GM15510 (cell line): ENCODE data around the gene TNFRSF12A.

ENCODE experiments used
- POLR2A ChIP-seq: IDR thresholded peaks from 3 replicates; pipeline ENCODE4 v1.6.1; 2011; ENCODE audit warnings: borderline replicate concordance; ENCODE audit not compliant: insufficient read length; ENCODE audit errors: extremely low read depth

TNFRSF12A gene

DNA sequence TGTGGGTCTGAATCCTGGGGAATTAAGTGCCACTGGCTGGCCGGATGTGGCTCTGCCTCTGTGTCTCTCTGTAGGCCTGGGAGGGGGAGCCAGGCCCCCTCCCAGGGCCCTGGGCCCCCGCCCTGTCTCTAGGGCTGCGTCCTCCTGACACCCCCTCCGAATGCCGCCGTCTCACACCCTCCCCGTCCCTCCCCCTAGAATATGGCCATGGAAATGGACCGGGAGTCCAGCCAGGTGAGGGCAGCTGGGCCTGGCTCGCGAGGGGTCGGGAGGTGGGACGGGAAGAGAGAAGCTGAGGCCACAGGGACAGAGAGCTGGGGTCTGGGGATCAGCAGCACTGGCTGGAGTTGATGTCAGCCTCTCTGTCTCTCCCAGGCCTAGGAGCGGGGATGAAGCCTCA lies 23.9 kb upstream of the TNFRSF12A start:
- no peak for TF ChIP-seq POLR2A

DNA sequence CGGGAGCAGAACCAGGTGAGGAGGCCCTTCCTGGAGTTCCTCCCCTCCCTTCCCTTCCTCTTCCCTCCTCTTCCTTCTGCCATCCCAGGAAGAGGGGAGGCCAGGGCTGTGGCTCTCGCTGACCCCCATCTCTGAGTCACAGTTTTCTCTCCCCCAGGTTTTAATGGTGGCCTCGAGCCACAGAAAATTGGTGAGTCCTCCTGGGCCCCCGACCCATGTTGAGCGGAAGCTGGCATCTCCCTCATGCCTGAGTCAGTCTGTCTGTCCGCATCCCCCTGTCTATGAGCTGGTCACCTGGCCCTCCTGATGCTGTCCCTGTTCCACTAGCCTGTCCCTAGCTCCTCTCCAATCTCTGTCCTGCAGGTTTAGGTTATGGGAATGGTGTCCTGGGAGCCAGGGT lies 20.2 kb upstream of the TNFRSF12A start:
- TF ChIP-seq POLR2A: no peak

DNA sequence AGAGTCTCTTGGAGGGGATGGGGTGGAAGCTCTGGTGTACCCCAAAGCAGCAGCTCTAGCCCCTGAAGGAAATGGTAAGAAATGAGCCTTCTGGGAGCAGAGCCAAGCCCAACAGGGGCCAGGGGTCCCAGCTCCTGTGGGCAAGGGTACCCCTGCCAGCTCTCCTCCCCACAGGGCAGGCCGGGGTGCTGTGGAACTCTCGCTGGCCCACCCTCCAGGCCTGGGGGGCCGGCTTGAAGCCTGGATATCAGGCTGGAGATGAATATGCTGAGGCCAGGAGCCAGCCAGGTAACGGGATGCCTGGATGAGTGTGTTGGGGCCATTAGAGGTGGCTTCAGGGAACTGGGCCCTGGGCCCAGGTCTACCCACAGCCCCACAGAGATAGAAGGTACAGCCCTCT lies 19.6 kb upstream of the TNFRSF12A start:
- no peak for TF ChIP-seq POLR2A

DNA sequence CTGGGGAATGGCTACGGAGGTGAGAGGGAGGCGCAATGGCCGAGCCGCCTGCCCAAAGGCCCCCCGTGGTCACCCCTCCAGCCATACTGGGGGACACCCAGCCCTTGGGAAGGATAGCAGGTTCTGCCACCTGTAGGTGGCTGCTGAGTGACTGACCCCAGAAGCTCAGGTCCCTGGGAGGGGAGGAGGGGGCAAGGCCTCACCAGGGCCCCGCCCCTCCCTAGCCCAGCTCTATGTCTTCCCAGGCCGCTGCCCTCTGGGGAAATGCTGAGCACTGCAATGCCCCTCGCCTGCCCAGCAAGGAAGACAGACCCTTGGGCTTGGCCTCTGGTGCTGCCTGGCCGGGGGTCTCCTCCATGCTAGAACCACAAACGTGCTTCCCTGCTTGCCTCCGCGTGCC lies 18.9 kb upstream of the TNFRSF12A start:
- no peak for TF ChIP-seq POLR2A

DNA sequence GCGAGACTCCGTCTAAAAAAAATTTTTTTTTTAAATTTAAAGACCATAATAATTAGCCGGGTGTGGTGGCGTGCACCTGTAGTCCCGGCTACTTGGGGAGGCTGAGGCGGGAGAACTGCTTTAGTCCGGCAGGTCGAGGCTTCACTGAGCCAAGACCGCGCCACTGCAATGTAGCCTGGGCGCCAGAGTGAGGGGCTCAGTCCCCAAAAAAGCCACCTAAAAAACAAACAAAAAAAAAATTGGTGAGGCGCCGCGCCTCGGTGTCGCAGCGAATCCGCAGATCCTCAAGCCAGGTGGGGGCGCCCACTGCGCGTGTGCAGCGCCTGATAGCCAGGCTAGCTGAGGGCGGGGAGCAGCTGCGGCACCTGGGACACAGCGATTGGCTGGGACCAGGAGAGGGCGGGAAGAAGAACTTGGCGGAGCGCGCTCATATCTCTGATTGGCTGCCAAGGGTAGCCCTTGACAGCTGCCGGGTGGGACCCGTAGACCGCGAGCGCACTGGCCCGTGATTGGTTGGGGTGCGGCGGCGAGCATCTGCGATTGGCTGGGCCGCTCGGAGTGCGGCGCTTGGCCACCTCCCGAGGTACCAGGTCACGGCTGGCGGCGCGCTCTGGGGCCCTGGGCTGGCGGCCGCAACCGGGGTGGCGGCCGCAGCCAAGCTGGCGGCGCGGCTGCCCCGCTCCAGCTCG lies 16.4 kb upstream of the TNFRSF12A start:
- TF ChIP-seq POLR2A: no peak

DNA sequence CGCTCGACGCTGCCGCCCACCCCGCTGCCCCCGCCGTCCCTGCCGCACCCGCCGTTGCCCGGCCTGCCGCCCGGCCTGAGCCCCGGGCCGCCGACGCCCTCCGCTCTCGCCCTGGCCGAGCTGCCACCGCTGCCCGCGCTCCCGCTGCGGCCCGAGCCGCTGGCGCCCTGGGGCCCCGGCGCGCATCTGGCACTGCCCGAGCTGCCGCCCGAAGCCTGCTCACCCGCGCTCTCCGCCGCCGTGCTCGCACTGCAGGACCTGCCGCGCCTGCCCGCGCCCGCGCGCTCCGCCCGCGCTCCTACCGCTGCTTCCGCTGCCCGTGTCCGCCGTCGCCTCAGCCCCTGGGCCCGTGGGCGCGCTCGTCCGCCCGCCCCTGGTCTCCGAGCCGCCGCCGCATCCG lies 15.8 kb upstream of the TNFRSF12A start:
- no peak for TF ChIP-seq POLR2A

DNA sequence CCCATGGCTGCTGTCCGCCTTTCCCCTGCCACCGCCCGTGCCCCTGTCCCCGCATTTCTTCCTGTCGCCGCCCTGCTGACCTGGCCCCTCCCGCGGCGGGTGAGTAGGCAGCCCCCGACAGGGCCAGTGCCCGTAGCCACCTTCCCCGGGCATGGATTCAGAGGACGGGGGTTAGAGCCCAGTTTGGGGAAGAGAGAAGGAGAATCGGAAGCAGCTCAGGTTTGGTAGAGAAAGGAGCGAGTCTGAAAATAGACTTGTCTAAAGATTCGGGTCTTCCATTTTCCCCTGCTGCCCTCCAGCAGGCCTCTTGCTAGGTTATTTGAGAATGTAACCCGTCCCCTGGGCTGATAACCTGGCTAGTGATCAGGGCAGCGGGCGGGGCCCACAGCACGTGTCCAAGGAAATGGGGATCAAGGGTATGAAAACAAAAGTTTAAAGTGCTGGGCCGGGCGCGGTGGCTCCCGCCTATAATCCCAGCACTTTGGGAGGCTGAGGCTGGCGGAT lies 15.3 kb upstream of the TNFRSF12A start:
- TF ChIP-seq POLR2A: no peak

DNA sequence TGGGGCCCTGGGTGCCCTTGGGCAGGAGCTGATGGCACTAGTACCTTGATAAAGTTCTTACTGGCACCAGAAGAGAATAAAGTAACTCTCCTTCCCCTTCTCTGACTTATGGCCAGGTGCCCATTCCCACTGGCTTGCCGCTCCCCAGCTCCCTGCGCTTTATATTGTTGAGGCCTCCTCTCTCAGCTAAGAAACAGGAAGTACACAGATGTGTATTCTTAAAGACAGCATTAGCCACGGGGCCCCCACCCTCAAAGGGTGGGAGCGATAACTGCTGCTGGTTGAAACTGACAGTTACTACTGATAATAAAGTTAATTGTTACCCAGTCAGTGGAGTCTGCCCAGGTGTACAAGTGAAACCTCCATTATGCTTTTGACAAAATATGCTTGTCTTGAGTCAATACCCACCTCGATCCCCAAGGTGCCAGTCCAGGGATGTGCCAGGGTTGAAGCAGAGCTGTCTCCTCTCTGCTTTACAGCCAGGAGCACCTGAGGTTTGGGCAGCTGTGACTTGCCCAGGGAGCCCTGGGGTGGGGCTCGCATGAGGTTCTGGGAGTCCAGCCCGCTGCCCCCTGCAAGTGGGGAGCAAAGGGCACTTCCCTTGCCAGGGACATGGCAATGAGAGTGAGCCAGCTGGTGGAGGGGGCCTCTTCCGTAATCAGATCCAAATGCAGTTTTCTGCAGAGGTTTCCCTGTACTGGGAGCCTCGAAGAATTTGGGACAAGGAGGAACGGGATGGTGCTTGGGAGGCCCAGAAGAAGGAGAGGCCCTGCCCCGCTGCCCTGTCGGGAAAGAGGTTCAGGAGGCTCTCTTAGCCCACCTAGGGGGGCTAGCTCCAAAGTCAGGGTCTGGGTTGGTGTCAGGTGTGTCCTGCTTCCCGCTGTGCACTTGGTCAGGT lies 12.9 kb upstream of the TNFRSF12A start:
- TF ChIP-seq POLR2A: no peak

DNA sequence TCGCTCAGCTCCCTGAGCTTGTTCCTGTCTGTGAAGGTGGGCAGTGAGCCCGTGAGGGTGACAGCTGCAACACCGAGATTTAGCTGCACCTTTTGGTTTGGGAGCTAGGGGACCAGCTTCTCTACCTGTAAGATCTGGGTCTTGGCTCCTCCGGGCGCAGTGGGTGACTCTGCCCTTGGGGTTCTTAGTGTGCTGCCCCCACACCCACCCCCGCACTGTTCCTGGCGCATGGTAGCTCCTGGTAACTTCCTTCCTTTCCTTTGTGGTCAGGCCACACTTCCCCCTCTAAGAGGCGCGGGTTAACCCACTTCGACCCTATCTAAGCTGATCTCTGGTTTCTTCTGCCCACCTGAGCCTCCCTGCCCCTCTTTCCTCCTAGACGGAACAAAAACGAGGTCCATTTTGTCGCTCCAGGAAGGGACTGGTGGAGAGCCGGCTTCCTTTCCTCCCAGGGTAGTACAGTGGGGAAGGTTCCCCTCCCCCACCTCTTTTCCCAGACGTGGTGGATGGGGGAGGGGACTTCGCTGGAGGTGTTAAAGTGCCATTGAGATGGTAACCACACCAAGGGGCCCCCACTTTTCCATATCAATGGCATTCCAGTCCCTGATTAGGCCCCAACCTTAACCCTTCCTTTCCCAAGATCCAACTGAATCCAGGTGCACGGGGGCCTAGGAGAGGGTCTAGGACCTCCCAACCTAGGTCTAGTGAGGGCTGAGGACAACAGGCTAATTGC lies 12.0 kb upstream of the TNFRSF12A start:
- TF ChIP-seq POLR2A: no peak

DNA sequence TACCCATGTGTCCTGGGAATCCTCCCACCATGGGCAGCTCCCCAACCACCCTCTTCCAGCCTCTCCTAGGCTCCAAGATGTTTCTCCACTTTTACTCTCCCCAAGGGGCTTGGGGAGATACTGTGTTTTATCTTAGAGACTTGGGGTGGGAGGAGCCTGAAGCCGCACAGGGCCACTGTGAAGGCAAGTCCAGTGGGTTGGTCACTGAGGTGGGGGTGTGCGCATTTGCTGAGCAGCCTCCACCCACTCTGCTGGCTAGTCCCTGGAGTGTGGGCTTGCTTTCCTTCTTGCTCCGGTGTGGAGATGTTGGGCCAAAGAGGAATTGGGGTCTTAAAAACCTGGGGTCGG lies 11.5 kb upstream of the TNFRSF12A start:
- no peak for TF ChIP-seq POLR2A

DNA sequence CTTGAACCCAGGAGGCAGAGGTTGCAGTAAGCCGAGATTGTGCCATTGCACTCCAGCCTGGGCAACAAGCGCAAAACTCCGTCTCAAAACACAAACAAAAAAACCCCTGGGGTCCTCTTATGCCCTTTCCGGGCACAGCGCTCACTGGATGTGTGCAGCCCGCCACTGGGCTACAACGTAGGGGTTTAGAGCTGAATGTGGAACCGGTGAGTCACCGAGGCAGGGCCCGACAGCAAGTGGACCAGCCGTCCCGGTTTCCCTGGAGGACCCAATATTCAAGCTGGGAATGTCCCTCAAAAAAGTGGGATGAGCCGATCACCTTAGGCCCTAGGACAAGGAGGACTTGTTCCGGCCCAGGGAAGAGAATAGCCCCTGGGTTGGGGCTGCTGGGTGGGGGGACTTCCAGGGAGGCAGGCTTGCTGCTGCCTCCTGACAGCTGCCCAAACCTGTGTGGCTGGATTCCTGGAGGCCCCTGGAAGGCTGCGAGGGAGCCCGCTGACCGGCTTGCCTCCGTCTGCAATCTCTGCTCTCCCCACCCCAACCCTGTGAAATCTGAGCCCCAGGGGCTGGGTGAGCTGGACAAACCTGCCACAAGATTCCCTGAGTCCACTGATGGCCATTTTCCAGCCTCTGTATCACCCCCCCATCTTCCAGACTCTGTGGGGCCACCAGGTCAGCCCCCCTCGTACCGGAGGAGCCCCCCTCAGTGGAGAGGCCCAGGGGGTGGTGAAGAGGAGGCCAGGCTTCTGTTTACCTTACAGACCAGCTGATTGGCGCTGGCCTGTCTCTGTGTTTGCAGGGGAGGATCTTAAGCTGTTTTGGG lies 10.4 kb upstream of the TNFRSF12A start:
- TF ChIP-seq POLR2A: no peak

DNA sequence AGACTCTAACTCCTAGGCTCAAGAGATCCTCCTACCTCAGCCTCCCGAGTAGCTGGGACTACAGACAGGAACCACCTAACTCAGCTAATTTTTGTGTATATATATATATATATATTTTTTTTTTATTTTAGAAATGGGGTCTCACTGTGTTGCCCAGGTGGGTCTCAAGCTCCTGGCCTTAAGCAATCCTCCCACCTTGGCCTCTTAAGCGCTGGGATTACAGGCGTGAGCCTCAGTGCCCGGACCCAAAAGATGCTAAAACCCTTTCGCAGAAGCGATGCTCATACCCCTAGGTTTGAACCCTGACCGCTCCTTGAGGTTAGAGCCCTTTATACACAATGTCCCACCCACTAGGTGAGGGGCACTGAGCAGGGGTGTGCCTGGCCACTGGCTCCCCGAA lies 9.7 kb upstream of the TNFRSF12A start:
- TF ChIP-seq POLR2A: no peak

DNA sequence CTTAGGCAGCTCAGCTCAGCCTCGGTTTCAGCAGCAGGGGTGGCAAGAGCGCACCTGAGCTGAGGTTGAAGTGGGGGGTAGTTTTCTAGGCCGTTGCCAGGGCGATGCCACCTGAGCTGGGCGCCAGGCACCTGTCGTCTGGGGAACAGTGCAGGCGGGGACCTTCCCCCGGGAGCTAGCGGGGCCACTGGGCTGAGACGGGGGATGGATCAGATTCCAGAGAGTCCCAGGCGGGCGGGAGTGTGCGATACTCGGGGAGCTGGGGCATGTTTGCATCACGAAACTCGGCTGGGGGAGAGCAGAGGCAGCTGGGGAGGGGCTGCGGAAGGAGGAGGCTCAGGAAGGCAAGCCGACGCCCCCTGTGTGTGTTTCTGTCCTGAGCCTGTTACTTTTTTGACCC lies 7.9 kb upstream of the TNFRSF12A start:
- no peak for TF ChIP-seq POLR2A

DNA sequence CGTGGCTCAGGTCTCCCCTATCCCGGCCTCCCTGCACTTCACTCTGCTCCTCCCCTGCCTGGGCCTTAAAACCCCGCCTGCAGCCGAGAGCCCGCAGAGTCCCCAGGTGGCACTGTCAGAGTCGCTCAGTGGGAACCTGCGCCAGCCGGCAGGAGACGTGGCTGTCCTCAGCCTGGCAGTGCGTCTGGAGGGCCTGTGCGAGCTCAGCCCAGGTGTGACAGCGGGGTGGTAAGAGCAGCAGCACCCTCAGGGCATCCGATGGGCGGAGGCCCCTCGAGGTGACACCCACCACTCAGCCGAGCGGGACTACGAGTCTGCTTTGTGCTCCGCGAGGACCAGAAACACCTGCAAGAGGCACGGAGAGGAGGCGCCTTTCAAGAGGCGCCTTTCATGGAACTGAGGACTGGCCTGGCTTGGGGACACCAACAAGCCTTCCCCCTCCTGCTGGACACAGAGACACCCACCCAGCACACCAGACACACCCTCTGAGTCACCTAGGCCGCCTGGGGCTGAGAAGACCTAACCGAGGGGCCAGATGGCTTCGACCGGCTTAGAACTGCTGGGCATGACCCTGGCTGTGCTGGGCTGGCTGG lies 7.2 kb upstream of the TNFRSF12A start, which contains the start of gene CLDN9:
Gene CLDN9 (plus strand): TSS at position 96 of the 593 bp plus-strand sequence. CDS start 440 bp downstream, at position 536.
- TF ChIP-seq POLR2A: no peak
